GM12865 (cell line): ENCODE results near the gene NPPB.

Source experiments
- DNase-seq: peaks from one replicate; pipeline ENCODE4 v3.0.0; 2010; ENCODE audit warnings: low read depth
- H3K4me3 ChIP-seq: 2 replicates; pipeline ENCODE4 v1.5.1; 2011; ENCODE audit warnings: mild to moderate bottlenecking, low read depth, low read length, control low read depth
- TF ChIP-seq, protein P1 (sequence below): IDR thresholded peaks from 2 replicates; pipeline ENCODE4 v1.5.1; 2011; ENCODE audit warnings: low read length, control low read depth, low read depth, inconsistent platforms; ENCODE audit not compliant: insufficient read depth; ENCODE audit errors: missing control alignments

Gene NPPB

DNA sequence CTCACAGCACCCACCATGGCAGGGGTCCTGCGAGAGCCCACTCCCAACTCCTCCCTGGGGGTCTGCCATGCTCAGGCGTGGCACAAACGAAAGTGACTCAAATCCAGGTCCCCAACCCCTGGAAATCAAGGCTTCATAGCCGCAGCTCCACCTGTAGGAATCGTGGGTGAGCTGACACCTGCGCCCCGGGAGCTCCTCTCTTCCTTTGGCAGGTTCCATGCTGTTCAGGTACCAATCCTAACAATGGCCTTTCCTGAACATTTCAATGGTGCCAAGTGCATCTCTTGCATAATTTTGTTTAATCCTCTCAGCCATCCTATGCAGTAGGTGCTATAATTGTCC is 28.9 kb upstream of the NPPB start:
- TF ChIP-seq, protein P1, sequence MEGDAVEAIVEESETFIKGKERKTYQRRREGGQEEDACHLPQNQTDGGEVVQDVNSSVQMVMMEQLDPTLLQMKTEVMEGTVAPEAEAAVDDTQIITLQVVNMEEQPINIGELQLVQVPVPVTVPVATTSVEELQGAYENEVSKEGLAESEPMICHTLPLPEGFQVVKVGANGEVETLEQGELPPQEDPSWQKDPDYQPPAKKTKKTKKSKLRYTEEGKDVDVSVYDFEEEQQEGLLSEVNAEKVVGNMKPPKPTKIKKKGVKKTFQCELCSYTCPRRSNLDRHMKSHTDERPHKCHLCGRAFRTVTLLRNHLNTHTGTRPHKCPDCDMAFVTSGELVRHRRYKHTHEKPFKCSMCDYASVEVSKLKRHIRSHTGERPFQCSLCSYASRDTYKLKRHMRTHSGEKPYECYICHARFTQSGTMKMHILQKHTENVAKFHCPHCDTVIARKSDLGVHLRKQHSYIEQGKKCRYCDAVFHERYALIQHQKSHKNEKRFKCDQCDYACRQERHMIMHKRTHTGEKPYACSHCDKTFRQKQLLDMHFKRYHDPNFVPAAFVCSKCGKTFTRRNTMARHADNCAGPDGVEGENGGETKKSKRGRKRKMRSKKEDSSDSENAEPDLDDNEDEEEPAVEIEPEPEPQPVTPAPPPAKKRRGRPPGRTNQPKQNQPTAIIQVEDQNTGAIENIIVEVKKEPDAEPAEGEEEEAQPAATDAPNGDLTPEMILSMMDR = no peak
- no peak overlapping the region for H3K4me3 ChIP-seq
- DNase-seq = no peak

DNA sequence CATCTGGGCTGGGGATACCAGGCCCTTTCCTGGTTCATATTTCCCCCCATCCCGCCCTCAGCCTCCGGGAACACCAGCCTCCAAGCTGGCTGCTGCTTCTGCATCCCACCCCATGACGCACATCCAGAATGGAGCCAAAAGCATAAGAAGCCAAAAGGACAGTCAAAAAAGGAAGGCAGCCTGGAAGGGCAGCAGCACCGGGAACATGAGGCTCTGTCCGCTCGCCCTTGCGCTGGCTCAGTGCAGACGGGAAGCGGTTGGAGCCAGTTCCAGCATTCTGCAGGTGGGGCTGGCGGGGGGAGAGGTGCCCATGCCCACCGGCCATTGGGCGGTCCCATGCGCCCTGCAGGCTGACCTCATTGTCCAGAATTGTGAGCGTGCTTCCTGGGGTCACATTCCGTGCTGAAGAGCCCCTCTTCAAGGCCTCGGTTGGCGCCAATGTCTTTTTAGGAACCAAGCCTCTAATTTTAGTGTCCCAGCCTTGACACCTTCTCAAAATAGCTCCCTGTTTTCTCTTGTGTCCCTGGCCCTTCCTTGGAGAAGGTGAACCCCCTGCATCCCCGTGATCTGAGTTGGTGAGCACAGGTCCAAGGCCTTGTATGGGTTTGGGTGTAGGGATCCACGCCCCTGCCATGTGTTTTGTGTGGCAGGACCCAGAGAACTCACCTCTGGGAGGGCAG is 28.4 kb upstream of the NPPB start:
- TF ChIP-seq, protein P1 = no peak
- no peak for DNase-seq
- no peak overlapping the region for H3K4me3 ChIP-seq

GRCh38 chr1:11885916-11886315 is 27.2 kb upstream of the NPPB start:
- no peak for DNase-seq
- TF ChIP-seq, protein P1 = no peak
- no peak overlapping the region for H3K4me3 ChIP-seq

DNA sequence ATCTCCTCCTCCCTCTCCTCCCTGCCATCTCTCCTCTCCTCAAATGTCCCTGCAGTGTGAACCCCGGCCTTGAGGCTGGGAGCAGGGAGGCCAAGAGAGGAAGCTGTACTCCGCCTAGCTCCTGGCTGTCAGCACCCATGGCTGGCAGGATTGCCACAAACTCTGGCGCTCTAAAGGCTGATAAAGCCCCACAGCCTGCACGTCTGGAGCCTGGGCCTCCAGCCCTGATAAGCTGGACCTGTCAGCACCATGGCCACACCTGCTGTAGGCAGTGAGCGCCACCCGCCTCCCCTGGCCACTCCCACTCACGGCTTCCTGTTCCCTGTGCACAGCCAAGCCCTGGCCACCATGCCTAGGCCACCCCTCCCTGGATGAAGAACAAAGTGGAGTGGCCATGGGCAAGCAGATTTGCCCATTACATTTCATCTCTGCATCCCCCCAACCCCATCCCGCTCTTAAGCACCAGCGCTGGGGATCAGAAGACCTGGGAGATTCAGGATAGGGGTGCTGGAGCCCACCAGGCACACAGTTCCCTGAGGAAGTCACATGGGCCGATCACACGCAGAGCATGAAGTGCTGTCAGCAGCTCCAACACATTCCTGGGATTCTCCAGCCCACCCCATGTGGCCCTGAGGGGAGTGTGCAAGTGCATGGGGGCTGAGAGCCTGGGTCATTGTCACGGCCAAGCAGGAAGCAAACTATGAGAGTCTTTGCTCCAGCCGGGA is 24.2 kb upstream of the NPPB start:
- TF ChIP-seq, protein P1 = no peak
- no peak overlapping the region for H3K4me3 ChIP-seq
- no peak for DNase-seq

DNA sequence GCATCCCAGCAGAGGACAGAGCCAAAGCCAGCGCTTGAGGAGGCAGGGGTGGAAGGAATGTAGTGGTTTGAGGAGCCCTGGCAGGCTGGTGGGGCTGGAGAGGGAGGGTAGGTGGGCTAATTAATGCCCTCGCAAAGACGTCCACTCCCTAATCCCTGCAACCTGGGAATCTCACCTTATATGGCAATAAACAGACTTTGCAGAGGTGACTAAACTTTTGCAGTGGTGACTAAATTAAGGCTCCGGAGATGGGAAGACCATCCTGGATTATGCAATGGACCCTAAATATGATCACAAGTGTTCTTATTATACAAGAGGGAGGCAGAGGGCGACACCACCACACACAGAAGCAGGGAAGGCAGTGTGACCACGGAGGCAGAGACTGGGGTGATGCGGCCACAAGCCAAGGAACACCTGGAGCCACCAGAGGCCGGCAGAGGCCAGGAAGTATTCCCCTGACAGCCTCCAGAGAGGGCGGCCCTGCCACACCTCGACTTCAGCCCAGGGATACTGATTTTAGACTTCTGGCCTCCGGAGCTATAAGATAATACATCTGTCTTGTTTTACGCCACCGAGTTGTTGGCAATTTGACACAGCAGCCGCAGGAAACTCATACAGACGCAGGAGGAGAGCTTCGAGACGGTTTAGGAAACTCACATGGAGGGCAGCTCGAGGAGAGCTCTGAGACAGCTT is 23.1 kb upstream of the NPPB start:
- no peak overlapping the region for H3K4me3 ChIP-seq
- DNase-seq = no peak
- TF ChIP-seq, protein P1 = no peak

- no peak overlapping the region for H3K4me3 ChIP-seq
- TF ChIP-seq, protein P1 = no peak
- DNase-seq = no peak
Measured at GRCh38 chr1:11880911-11881748, 22.4 kb upstream of the NPPB start.
